GM21529 (cell line): ENCODE measurements around the gene SORCS1.

ENCODE experiments used
- ATAC-seq: cut with Tn5 transposase; IDR thresholded peaks from one replicate; pipeline ENCODE4 v1.9.1; 2021; ENCODE audit not compliant: unreplicated experiment

The SORCS1 gene

DNA sequence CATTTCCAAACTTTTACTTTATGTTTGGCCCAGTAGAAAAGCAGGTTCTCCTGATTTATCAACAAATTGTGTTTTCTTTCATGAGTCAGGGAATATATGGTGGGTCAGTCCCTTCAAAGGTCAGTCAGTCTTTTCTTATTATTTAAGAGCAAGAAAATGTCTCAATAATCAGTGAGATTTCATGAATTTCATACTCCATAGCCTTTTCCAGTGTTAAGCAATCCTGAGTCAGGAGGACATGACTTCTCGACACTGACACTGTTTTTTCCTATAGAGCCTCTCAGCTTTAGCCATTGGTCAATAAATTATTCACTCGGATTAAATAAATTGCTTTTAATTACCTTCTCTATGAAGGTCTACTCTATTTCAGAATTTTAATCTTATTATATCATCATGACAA, 334.5 kb downstream of the SORCS1 start:
- no peak for ATAC-seq

DNA sequence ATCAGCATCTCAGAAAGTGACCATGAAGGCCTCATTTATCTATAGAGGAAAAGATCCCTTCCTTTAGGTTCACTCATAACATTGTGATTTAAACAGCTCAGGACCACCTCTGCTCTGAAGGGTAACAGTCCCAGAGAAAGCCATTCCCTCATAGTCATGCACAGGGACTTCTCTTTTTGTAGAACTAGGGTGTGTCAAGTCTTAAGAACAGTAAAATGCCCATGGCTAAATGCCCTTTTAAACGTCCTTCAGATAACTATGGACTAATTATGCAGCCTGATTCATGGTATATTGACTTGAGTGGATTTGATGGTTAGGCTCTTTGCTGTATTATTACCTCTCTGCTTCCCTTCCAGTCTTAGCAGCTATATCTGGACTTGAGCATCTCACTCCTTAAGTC, 337.8 kb downstream of the SORCS1 start:
- ATAC-seq: no peak

DNA sequence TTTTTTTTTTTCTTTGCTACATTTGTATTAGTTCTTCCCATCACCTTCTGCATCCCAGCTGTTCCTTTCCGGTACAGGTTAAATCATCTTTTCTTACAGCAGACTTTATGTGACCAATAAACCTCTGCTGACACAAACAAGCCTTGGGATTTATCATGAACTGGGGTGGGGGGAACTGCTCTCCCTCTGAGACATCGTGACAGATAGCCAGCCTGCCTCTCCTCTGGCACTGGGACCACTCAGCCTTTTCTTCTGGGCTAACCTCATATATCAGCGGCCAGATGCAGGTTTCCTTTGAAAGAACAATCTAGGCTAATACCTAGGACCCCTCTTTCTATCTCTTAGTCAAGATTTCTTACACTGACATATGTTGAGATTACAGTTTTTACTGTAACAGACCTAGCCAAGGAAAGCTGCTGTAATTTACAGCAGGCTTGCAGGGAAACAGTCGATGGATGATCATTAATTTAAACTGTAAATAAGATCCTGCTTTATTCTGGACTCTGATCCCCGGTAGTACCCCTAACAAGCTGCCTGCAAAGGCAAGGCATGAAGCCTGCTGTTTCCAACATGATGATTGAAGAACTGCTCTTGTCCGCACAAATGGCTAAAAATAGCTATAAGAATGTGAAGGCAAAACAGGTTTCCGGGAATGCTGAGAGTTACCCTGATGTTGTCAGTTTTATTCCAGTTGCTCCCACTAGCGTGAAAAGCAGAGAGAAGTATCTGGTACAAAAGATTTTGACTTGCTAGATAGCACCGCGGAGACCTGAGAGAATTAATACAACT, 338.7 kb downstream of the SORCS1 start:
- ATAC-seq: no peak

DNA sequence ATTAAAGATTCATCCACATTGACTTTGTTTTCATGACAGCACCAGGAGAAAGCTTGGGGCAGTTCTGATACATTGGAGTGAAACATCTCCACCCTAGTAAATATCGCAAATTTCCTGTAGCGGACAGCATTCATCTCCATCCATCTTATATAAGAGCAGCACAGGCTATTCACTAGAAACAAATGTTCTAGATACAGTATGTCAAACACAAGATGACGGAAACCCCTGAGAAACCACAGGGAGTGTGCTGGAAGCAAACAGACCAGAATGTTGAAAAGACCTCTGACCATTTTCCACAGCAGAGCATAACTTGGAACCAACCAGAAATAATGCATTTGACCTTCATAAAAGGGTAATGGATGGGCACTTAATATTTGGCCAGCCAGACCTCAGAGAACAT, 343.9 kb downstream of the SORCS1 start:
- no peak for ATAC-seq

DNA sequence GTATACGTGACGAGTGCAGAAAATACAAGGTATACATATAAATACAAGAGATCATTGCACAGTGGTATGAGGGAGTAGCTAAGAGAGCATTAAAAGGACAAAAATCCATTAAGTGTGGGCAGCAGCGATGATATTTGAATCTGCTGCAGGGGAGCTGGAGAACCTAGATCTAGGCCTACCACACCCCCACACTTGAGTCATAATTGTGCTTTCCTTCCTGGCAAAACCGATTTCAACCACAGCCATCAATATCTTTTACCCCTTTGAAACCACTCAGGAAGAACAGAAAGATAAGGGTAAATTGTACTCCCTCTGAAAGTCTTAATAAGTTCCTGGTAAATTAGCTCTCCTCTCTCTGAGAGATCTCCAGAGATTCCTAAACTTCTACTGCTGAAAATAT, 345.0 kb downstream of the SORCS1 start:
- no peak for ATAC-seq

DNA sequence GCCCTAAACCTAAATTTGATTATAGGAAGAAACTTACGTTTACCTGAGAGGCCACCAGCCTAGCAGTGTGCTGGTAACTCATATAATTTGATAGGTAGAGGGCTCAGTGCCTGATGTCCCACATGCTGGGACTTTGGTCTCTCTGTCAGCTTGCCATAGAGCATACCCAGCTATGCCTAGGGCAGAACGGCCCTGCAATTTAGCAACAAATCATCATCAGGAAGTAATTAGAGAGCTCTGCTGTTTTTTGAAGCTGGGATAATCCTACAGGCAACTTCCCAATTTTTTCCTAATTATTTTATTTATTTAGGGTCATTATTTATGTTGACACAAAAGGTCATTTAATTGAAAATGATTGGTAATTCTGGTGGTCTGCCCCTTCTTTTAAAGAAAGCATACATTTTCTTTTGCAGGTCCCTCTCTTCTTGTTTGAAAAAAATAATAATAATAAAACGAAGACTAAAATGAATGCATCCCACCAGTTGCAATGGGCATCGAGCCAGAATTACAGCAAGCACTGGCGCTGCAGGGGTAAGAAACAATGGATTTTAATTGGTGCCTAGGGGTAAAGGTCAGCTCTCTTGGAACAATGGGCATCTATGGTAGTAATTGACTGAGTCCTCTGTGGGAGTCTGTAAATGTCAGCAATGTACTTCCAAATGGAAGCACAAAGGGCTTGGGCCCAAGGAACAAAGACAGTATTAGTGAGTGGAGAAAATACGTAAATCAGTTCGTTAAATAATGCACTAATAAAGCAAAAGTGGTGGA, 348.0 kb downstream of the SORCS1 start:
- no peak for ATAC-seq

DNA sequence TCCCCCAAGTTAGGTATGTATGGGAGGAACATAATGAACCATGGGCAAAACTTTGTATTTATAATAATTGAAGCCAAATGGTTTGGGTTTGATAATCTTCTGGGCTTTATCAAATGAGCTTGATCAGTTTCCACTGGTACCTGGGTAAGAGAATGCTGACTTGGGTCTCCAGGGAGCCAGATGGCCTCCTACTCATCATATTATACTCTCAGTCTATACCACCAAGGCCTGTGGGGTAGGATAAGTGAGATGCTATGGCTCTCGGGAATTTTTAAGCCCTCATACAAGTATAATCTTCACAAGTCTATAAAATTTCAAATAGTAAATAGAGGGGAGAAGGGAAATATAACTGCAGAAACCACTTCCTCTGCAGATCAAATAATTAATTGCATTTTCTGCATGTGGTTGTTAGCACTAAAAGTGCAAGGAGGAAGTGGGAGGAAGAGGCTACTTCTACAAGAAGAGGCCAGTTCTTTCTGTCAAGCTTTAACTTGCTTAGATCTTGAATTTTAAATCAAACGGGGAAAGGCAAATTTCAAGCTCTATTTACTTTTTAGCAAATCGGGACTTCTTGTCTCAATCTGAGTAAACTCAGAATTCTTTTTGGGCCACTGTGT, 349.0 kb downstream of the SORCS1 start:
- ATAC-seq: no peak

DNA sequence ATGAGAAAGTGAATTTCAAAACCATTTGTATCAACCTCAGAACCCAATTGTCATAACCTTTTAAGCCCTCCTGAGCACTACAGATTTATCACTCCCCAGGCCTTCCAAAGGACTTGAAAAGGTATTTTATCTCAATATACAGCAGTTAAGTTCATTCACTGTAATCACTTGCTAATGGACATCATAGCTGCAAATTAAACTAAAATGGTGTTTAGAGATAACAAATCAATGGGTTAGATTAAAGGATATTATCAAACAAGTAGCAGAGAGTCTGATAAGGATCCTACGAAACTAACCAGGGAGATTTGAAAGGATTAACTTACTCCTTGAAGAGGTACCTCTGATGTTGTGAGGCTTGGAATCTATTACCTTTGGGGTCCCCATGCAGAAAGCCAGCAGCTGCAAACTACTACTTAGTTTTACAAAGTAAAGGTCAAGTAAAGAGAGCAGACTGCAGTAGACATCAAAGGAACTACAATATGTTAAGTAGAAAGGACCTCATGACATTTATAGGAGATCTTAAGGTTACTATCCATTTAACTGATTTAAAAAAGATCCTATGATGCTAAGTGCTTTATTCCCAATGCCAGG, 359.4 kb downstream of the SORCS1 start:
- ATAC-seq: no peak

DNA sequence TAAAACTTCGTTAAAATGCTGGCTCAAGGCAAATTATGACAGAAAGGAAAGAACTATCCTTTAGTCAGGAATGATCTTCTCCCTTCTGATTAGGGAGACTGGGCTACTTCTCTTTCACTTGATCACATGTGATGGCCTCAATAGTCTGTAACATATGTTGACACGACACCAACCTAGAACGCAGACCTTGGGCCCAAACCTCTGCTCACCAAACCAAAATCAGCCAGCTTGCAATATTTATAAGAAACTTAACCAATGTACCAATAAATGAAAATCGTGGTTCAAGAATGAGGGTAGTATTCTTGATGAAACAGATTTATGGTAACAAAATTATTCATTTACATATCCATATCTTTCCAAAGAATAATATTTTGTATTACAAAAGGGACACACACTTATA, 361.6 kb downstream of the SORCS1 start:
- no peak for ATAC-seq

DNA sequence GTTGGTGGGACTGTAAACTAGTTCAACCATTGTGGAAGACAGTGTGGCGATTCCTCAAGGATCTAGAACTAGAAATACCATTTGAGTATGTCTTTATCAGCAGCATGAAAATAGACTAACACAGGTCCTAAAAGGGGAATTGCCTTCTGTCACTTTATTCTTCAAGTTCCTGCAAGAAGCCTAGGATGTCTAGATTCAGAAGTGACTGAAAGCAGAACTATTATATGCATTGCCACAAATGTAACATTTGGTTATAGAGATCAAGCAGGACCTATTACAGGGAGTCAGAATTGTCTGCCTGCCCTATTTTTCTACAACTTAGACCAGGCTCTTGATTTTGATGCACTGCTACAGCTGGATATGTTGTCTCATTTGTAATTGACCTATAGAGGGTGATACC, 364.7 kb downstream of the SORCS1 start:
- ATAC-seq: no peak

DNA sequence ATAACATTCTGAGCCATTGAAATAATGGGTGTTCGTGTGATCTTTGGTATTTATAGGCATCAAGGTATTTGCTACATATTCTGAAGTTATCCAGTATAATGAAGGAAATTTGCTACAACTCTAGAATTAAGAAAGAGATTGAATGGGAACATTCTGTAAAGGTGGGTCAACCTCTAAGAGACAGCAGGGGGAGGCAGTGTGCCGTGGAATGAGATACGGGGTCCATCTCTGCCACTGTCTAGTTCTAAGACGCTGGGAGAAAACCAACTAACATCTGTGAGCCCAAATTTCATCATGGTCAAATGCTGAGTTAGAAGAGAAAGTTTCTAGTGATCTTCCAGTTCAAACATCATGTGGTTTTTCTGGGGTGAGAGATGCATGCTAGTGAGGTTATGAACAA, 368.9 kb downstream of the SORCS1 start:
- ATAC-seq: peak; percentile 97

DNA sequence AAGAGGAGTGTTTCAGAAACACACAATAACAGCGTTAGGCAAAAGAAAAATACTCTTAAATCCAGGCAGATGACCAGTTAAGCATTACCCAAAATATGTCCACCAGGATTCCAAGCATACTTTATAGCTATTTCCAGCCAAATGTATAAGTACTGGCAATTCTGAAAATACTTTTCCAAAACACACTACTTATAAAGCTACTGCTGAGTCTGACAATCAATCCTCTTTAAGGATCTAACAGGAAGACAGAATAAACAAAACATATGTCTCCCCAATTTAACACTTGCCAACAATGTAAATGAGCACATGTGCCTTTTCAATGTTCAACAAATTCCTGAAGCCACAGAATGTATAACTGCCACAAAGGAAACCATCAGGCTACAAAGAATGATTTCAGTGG, 370.9 kb downstream of the SORCS1 start:
- ATAC-seq: no peak

DNA sequence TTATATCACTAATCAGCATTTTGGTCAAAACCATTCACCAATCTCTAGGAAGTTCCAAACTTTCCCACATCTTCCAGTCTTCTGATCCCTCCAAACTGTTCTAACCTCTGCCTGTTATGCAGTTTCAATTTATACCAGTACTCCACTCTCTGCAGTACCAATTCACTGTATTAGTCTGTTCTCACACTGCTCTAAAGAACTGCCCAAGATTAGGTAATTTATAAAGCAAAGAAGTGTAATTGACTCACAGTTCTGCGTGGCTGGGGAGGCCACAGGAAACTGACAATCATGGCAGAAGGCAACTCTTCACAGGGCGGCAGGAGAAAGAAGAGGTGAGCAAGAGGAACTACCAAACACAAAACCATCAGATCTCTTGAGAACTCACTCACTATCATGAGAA, 374.9 kb downstream of the SORCS1 start:
- ATAC-seq: no peak

DNA sequence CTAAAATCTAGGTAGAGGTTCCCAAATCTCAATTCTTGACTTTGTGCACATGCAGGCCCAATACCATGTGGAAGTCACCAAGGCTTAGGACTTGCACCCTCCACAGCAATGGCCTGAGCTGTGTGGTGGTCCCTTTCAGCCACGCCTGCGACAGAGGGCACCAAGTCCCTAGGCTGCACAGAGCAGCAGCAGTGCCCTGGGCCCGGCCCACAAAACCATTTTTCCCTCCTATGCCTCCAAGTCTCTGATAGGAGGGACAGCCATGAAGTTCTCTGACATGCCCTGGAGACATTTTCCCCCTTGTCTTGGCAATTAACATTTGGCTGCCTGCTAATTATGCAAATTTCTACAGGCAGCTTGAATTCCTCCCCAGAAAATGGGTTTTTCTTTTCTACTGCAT, 375.5 kb downstream of the SORCS1 start:
- ATAC-seq: no peak

DNA sequence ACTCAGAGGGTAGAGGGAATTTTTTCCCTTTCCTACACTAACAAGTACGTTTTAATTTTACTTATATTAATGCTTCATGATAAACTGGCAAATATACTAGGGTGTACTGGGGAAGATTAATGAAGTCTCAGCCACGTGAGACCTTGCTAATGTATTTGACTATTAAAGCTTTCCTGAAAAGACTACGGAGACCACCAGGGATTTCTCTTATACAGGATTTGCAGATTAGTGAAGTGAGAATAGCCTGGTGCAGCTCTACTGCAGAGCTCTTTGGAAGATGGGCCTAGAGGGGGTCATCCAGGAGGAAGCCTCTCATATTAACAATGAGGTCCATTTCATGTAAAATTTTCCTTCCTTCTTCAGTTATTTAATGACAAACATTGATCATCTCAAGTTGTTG, 379.0 kb downstream of the SORCS1 start:
- ATAC-seq: no peak

DNA sequence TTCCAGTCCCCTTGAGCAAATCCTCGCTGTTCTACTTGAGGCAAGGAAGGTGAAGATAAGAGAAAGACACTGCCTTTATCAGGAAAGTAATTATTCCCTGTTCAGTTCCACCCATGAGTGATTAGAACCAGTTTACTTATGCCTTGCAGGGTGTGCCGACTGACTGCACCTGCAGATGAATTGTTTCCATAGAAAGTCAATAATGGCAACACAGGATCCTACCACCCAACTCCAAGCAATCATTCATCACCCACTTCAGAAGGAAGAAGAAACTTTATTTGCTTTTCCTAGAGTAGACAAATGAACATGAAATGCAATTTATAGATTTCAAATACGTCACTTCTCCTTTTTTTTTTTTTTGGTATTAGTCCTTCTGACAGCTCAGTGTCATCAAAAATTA, 383.9 kb downstream of the SORCS1 start:
- no peak for ATAC-seq

DNA sequence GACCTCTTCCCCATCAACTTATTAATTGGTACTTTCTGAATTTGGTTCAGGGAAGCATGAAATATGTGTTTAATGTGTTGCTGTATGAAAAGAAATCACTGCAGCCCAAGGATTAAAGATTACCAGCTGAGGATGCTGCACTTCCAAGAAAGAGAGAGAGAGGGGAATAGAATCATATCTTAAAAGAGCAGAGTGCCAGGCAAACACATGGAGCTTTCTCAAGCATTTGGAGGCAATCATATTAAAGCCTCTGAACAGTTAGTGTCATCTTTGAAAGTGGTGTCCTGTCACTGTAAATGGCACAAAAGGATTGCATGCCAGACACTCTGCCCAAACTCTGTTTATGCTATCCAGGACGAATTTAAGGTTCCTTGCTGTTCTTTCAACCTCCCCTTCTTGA, 386.7 kb downstream of the SORCS1 start:
- no peak for ATAC-seq

DNA sequence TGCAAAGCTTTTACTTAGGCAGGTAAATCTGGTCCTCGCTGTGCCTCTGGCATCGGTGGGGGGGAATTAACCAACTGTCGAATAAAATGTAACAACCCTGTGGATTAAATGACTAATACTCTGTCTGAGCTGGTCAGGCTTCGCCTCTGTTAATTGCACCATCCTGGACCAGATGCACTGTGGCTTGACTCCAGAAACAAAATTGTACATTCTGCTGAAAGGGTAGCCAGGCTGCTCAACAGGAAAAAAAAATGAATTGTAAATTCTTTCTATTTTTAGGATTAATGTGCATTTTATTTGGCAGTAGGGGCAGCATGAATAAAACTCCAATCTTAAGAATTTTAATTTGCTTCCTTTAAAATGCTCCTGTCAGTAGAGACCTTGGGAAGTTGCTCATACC, 389.4 kb downstream of the SORCS1 start:
- no peak for ATAC-seq

DNA sequence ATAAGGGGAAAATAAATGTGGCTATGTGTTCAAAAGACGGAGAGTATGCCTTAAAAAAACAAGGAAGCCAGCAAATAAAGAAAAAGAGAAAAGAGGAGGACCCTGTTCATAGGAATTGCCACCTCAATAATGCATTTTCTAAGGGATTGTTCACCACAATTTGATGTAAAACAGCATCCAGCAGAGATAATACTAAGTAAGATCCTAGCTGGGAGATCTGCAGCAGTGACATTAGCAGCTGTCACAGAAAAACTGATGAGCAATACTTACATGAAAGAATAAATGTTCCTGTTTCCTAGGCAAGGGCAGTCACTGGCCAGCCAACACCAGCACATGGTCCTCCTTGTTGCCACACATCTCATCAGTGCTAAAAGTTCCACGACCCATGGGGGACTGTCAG, 391.5 kb downstream of the SORCS1 start:
- ATAC-seq: no peak

DNA sequence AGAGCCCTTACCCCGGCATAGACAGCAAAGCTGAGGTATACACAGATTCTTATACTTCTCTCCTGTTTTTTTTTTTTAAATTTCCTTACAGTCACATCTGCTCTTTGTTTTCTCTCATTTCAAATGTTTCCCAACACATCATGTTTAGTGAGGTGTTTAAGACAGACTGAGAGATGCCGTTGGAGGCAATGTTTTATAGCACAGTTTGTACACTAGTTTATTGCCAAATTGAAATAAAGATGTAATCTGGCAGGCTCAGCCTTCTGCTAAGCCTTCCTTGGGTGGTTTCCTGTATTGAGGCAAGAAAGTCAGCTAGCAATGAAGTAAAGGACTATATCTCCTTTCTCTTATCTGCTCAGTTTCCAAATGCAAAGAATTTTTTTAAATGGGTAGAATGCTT, 393.4 kb downstream of the SORCS1 start:
- ATAC-seq: no peak

DNA sequence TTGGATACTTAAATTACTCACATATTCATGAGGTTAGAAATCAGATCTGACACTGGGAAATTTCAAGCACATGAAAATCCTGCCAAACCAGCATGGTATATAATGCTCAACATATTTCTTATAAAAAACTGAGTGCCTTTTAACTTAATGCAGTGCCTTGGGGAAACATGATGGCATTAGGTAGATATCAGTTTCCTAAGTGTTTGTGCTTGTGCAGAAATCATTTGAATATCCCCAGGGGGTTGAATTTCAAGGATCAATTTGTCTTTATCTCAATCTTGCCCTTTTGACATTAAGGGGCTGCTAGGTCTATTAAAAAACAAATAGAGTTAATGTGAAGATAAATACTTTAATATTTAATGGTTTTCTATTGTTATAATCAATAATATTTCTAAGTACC, 396.3 kb downstream of the SORCS1 start:
- no peak for ATAC-seq

DNA sequence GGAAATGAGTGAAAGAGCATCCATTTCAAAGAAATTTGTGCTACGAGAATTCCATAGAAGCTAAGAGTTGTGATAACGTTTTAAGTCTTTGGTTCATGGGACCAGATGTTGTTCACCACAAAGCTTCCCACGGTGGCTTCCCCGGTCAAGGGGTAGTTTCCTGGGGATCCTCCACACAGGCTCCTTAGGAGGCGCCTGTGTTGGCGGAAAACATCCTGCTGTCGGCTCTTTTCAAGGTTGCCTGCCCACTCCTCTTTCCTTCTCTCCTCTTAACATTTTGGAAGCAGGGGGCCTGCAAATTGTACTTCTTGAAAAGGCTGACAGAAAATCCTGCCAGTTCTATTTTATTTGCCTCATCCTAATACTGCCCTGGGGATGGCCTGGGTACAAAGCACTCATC, 398.6 kb downstream of the SORCS1 start:
- no peak for ATAC-seq
